ENCODE results near the gene GOPC. TPM values are rescaled to one million over a fixed set of nuclear protein-coding genes. Genes with fewer than 3 reads are reported as not detected.

The GOPC gene
- total and polyA plus RNA-seq, 2 of the 8 experiments (the other 6 are each of a cell fraction or from before 2014, with no cell fraction given) = 5.3 to 19.4 TPM

- H4K8ac ChIP-seq (ENCODE audit: extremely low read depth, insufficient read depth, low read length) = no peak overlapping the region
- no peak for DNase-seq (ENCODE audit: low read depth in 1 of 2, low spot score in 2 of 2)
- no peak for TF ChIP-seq POLR2A (IDR thresholded peaks at IDR 0.05; ENCODE audit: control extremely low read depth in 1 of 2, low read depth in 2 of 2, low read length in 2 of 2)
- no peak for TF ChIP-seq EGR1 (IDR thresholded peaks at IDR 0.05; ENCODE audit: borderline replicate concordance, low read depth, low read length)
- no peak for TF ChIP-seq BRCA1 (IDR thresholded peaks at IDR 0.05; ENCODE audit: low read depth, low read length)
- no peak for TF ChIP-seq POU5F1 (IDR thresholded peaks at IDR 0.05; ENCODE audit: low read depth, low read length)
- TF ChIP-seq ATF2 (IDR thresholded peaks at IDR 0.05; ENCODE audit: low read length) = no peak
- TF ChIP-seq POLR2AphosphoS5 (IDR thresholded peaks at IDR 0.05; ENCODE audit: low read depth, low read length) = no peak
- no peak for TF ChIP-seq HDAC6 (IDR thresholded peaks at IDR 0.05; ENCODE audit: low read depth, low read length)
- TF ChIP-seq SIRT6 (IDR thresholded peaks at IDR 0.05; ENCODE audit: low read length) = no peak
- no peak for TF ChIP-seq NRF1 (IDR thresholded peaks at IDR 0.05; ENCODE audit: low read depth, low read length)
- no peak for TF ChIP-seq CHD1 (IDR thresholded peaks at IDR 0.05; ENCODE audit: low read depth, low read length)
- TF ChIP-seq CBX8 (IDR thresholded peaks at IDR 0.05; ENCODE audit: borderline replicate concordance, low read depth, low read length) = no peak
- no peak for TF ChIP-seq SP4 (IDR thresholded peaks at IDR 0.05; ENCODE audit: low read length)
- TF ChIP-seq, protein P1, sequence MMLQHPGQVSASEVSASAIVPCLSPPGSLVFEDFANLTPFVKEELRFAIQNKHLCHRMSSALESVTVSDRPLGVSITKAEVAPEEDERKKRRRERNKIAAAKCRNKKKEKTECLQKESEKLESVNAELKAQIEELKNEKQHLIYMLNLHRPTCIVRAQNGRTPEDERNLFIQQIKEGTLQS (IDR thresholded peaks at IDR 0.05; ENCODE audit: insufficient read depth, low read depth, low read length) = no peak
- H3K79me2 ChIP-seq (ENCODE audit: control insufficient read depth in 1 of 2, insufficient read depth in 2 of 2, low read length in 2 of 2) = peaks cover 0 to 38% of the 10 kb centered on the region in 2 experiments; a peak in 3 of 4 replicates
- no peak overlapping the region for H3K18ac ChIP-seq (ENCODE audit: extremely low read depth, low read length)
- H3K9me3 ChIP-seq (ENCODE audit: insufficient read depth in 2 of 2, low read depth in 1 of 2, low read length in 1 of 2) = no peaks in the 10 kb centered on the region
- H3K4ac ChIP-seq (replicated peaks; ENCODE audit: insufficient read length, low read depth, low read length) = no peak overlapping the region
- no peak overlapping the region for H2BK12ac ChIP-seq (ENCODE audit: low read depth, low read length)
- no peak overlapping the region for H3K9ac ChIP-seq (replicated peaks in 1 of 4; ENCODE audit: extremely low read depth in 1 of 4, low read depth in 3 of 4, low read length in 3 of 4)
- H3K4me2 ChIP-seq (ENCODE audit: insufficient read depth in 1 of 2, low read depth in 2 of 2, low read length in 2 of 2) = no peak overlapping the region
- no peak overlapping the region for H3K27ac ChIP-seq (ENCODE audit: low read depth, low read length)
- no peak for FAIRE-seq
- H3K14ac ChIP-seq (ENCODE audit: insufficient read length) = no peak overlapping the region
- H4K20me1 ChIP-seq (replicated peaks in 1 of 2; ENCODE audit: control insufficient read depth in 1 of 2, insufficient read depth in 2 of 2, low read length in 2 of 2) = peaks cover 0 to 2% of the 10 kb centered on the region in 2 experiments
- no peak overlapping the region for H2BK20ac ChIP-seq (ENCODE audit: low read length)
- H2BK120ac ChIP-seq (replicated peaks; ENCODE audit: low read depth, low read length) = no peak overlapping the region
- H3K27me3 ChIP-seq (replicated peaks in 1 of 4; ENCODE audit: control insufficient read depth in 3 of 4, extremely low read depth in 1 of 4, insufficient read depth in 3 of 4, low read length in 3 of 4) = no peaks in the 10 kb centered on the region
- ChIA-PET CTCF (ENCODE audit: partially characterized antibody) (interaction anchor here (0.7 kb wide), 1 partner anchor 132 kb away, joined by 3 read pairs; no protein-coding TSS in a partner anchor), POLR2A (ENCODE audit: partially characterized antibody) (no interaction called here)
- no peak overlapping the region for H2BK5ac ChIP-seq (ENCODE audit: low read depth, low read length)
- WGBS, 2 experiments (ENCODE audit: extremely low coverage in 1 of 2, insufficient coverage in 1 of 2, insufficient read length in 1 of 2, insufficient replicate concordance in 2 of 2, low coverage in 1 of 2, low lambda C conversion rate in 2 of 2, missing lambda C conversion rate in 1 of 2) = 100% methylated on average over 1 of the region's 5 CpGs; no CpG with 5 or more reads in 1 of the 2 experiments
- H3K4me1 ChIP-seq (replicated peaks in 1 of 4; ENCODE audit: control insufficient read depth in 3 of 4, insufficient read depth in 4 of 4, low read length in 3 of 4) = no peaks in the 10 kb centered on the region
- H3K23me2 ChIP-seq (ENCODE audit: low read depth, low read length) = no peaks in the 10 kb centered on the region
- H2AFZ ChIP-seq (ENCODE audit: low read length) = no peak overlapping the region
- no peak overlapping the region for H2BK15ac ChIP-seq (ENCODE audit: low read length)
- H4K91ac ChIP-seq (replicated peaks; ENCODE audit: insufficient read length, low read length) = no peak overlapping the region
- H3K36me3 ChIP-seq (ENCODE audit: control insufficient read depth in 2 of 4, insufficient read depth in 4 of 4, low read length in 3 of 4) = peaks cover 0 to 10% (median 0%) of the 10 kb centered on the region in 4 experiments; a peak in 4 of 8 replicates
- H3K79me1 ChIP-seq (ENCODE audit: low read depth, low read length) = no peaks in the 10 kb centered on the region
- H3K4me3 ChIP-seq (ENCODE audit: extremely low read depth in 1 of 4, insufficient read depth in 2 of 4, low read depth in 3 of 4, low read length in 4 of 4) = no peak overlapping the region
- H2AK5ac ChIP-seq (ENCODE audit: low read depth, low read length) = no peak overlapping the region
- H3K56ac ChIP-seq (replicated peaks; ENCODE audit: insufficient read length, low read depth, low read length) = no peak overlapping the region
- H3K23ac ChIP-seq (ENCODE audit: insufficient read length) = no peak overlapping the region
- no peak overlapping the region for H4K5ac ChIP-seq (ENCODE audit: insufficient read length, low read depth, low read length)
These were observed 11.9 kb downstream of the GOPC start for GRCh38 chr6:117590447-117590846.
